HG02610 (cell line): ENCODE results near the gene ANKRD39.
A peak's percentile ranks its signal among the peaks of the same experiment; 100 is the strongest.
"Not testable (repeated sequence)": the region's sequence is repeated elsewhere in the genome, so short reads cannot be mapped to it uniquely, and the experiment has no call there.

Source experiments
- ATAC-seq: cut with Tn5 transposase; IDR thresholded peaks from one replicate; pipeline ENCODE4 v1.9.1; 2021; ENCODE audit warnings: mild to moderate bottlenecking, moderate library complexity; ENCODE audit not compliant: unreplicated experiment

ANKRD39 gene

DNA sequence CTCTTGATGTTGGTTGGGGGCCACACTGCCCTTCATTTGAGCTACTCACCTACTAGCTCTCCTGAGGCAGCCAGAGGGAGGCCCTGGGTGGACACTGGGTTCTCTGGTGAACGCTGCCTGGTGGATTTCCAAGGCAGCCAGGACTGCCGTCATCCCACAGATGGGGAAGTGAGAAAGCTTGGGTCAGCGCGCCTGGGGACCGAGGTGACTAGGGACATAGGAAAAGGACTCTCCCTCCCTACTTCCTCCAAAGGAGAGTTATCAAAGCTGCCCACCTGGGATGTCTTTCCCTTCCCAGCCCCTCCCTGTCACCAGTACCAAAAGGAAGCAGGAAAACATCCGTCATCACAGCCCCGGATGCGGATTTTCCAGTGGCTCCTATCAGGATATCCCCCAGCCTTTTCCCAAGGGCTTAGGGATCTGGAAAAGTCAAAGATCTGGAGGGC lies 15.9 kb upstream of the ANKRD39 start:
- ATAC-seq, result no peak

GRCh38 chr2:96872591-96873349 lies 15.0 kb upstream of the ANKRD39 start:
- ATAC-seq, result no peak

GRCh38 chr2:96870626-96871255 lies 12.9 kb upstream of the ANKRD39 start:
- ATAC-seq, result no peak

DNA sequence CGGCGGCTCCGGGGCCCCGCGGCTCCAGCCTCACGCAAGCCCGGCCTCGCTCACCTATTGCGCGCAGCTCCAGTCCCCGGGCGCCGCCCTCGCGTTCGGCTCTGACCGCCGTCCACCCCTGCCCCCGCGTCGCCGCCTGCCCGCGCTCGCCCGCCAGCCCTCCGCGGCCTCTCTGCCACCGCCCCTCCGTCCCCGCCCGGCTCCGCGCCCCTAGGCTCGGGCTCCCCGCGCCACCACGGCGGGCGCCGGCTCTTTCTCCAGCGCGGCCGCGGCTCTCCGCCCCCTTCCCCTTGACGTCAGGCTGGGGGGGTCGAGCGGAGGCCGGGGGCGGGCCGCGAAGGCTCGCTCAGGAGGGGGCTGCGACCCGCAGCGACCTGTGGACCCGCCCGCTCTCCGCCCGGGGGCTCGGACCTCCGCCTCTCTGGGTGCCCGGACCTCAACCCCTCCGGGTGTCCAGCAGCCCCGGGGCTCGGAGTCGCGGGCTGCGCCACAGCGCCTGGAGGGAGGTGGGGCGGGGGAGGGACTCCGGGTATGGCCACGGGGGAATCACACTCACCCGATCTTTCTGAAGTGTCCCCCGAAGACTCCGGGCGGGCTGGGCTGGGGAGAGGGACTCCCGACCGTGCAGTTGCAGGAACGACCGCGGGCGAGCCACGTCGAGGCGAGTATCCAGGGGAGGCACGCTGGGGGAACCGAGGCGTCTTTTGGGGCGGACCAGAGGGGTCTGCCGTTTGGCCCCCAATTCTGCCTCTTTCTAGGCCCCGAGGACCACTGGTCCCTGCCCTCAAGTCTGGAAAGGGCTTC lies 12.2 kb upstream of the ANKRD39 start, which contains the start of gene SEMA4C:
SEMA4C (minus strand) TSS at position 259 of the 804 bp plus-strand sequence. CDS start 2,194 bp downstream, outside the sequence.
- ATAC-seq, result no peak

- no peak for ATAC-seq
Observed at GRCh38 chr2:96869281-96869821, 11.5 kb upstream of the ANKRD39 start.

DNA sequence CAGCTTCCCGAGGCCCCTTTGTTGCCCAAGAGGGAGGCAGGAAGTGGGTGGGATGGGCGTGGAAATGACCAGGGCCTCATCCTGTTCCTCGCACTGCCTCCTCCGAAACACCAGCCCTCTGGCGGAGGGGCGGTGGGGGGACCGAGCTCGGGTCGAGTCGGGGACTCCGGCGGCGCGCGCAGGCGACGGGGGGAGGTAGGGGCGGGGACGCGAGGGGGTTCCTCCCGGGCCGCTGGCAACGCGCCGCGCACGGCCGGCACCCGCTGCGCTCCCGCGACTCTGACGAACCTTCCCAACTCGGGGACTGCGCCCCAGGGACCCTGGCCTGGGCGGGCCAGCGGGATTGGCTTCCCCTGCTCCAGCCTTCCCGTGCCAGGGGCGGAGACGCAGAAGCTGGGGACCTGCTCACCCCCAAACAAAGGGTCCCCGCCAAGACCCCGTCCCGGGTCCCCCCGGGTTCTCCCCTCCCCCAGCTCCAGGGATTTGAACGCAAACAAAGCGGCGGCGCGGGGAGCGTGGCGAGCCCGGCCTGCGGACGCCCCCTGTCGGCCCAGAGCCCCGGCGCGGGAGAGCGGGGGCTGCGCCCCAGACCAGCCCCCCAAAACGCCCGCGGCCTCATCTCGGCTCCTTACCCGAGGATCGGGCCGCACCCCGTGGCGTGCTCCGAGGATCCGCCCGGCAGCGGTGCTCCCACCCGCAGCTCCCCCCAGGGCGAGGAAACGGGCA lies 10.9 kb upstream of the ANKRD39 start:
- peak; percentile 35 for ATAC-seq

DNA sequence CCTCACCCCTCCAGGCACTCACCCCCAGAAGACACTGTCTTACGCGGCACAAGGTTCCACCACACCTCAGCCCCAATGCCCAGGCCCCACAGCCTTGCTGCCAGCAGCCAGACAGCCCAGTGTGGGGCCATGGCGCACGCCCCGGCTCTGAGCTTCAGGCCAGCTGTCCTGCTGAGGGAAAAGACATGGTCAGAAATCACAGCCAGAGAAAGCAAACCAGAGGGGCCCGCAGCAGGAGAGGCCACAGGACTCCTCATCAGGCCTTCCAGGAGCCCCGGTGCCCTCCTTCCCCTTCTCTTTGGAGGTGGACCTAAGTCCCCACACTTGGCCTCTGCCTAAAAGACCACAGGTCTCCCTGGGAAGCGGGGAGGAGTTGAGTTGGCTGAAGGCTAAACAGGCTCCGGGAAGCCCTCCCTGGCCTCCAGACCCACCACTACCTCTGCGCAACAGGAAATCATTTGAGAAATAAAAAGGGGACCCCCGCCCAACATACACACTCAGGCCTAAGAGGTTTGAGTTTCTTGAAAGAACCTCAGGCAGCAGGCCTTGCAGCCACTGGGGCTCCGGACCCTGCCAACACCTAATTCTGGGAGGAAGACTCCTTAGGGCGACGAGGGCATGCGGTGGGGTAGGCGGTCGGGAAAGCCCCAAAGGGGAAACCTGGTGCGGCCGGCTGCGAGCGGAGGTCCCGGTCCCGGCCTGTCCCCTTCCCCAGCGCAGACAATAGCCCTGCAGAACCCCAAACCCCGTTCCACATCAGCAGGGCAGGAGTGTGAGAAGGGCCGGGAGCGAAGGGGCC lies 10.1 kb upstream of the ANKRD39 start:
- peak; percentile 30 for ATAC-seq

GRCh38 chr2:96866986-96867755 lies 9.4 kb upstream of the ANKRD39 start:
- no peak for ATAC-seq

DNA sequence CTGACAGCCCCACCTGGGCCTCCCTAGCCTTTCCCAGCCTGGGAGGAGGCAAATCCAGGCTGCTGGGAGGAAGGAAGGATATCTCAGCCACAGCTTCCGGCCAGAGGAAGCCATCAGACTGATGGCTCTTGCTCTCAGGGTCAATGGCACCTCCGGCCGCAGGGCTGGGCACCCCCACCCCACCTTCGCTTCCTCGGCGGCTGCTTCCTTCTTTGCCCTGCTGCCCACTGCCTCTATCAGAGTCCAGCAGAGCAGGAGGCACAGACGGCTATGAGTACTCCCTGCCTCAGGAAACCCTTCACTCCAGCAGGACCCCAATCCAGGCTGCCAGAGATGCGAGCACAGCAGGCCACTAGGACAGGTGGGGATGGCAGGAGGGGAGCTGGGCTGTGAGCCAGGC lies 8.8 kb upstream of the ANKRD39 start:
- no peak for ATAC-seq

DNA sequence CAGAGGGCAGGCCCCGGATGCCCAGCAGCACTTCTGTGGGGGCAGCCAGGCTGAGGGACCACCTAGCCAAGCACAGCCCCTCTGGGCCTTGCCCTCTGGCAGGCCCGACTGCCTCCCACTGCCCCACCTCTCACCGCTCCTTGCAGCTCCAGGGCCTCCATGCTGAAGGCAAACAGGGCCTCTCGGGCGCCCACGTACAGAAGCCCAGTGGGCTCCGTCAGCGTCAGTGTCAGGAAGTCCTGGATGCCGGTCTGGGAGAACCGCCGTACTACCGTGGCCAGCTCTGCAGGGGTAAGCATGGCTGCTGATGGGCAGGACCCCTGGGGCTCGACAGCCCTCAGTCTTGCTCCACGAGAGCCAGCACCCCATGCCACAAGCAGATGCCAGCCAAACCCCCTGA lies 8.3 kb upstream of the ANKRD39 start:
- no peak for ATAC-seq

DNA sequence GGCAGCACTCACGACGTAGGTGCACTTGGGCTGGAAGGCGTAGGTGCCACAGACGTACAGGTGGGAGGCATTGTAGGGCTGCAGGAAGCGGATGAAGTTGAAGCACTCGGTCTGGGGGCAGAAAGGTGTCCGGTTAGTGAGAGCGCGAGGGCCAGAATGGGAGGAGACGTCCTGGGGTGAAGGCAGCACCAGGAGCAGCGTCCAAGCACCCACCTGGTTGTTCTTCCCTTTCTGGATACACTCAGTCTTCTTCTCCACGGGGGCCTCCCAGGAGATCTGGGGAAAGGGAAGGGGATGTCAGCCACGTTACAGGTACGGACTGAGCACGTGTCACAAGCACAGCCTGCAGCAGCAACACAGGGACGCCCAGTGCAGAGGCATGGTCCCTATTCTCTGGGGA lies 7.8 kb upstream of the ANKRD39 start:
- no peak for ATAC-seq

DNA sequence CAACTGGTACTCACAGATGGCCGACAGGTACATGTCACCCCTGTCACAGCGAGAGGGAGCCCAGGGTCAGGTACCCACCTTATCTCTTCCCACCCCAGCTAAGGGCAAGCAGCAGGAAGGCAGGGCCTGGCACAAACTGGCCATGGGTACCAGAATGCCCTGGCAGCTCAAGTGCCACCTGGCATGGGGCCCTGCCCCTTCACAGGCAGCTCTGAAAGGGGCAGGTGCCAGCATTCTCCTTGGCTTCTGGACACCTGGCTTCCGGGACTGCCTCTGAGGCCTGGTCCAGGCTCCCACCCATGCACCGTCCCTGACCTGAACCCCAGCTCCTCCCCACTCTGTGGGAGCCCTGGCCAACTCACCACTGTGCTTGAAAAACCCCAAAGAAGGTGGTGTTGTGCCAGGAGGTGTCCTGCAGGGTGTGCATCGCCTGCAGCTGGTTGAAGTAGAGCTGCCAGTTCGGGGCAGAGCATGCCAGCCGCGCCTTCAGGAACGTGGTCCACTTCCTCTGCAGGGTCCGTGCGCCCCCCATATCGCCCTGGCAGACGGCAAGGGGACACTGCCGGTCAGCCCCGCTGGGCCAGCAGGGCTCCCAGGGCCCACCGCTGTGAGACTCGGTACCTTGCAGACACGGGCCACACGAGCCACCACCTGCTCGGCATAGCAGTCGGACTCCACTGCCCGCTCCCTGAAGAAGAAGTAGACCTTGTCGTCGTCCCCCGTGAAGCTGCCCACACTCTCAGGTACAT lies 6.7 kb upstream of the ANKRD39 start:
- ATAC-seq, result no peak

DNA sequence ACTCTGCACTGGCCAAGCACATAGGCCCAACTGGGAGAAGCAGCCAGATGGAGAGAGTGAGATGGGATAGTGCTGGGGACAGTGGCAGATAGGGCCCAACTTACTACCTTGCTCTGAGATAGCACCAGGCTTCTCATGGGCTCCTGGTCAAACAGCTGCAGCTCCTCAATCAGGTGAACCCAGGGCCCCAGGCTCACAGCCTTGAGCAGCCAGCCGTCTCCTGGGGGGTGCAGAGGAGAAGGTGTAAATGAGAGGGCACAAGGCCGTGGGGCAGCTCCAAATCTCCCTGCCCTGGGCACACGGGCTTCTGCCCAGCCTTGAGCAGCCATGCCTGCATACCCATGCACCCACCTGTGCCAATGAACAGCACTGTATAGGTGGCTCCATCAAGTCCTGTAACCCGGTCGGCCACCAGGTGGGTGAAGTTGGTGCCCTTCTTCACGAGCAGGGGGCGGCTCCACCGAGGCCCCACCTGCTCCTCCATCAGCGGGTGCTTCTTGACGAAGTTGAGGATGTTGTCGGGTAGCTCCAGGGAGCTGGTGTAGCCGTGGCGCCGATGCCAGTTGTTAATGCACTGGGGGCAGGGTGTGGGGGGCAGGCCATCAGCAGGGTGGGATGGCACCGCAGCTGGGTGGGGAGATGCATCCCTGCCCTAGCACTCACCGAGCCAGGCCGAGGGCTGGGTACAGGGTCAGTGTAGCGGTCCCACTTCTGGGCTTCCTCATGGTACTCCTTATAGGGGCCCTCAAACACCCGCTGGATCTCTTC lies 5.9 kb upstream of the ANKRD39 start:
- ATAC-seq, result no peak

DNA sequence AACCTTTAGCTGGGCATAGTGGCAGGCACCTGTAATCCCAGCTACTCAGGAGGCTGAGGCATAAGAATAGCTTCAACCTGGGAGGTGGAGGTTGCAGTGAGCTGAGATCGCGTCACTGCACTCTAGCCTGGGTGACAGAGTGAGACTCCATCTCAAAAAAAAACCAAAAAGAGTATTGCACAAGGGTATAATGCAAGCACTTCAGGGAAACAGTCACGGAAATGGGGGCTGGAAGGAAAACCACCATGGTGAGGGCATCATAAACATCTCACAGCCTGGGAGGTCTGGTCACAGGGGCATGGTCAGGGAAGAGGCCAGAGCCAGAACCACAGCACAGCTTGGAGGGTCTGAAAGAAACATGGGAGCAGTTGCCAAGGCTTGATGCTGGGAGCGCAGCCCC lies 5.2 kb upstream of the ANKRD39 start:
- not testable (repeated sequence) for ATAC-seq

GRCh38 chr2:96861074-96861473 lies 3.3 kb upstream of the ANKRD39 start:
- ATAC-seq, result no peak

DNA sequence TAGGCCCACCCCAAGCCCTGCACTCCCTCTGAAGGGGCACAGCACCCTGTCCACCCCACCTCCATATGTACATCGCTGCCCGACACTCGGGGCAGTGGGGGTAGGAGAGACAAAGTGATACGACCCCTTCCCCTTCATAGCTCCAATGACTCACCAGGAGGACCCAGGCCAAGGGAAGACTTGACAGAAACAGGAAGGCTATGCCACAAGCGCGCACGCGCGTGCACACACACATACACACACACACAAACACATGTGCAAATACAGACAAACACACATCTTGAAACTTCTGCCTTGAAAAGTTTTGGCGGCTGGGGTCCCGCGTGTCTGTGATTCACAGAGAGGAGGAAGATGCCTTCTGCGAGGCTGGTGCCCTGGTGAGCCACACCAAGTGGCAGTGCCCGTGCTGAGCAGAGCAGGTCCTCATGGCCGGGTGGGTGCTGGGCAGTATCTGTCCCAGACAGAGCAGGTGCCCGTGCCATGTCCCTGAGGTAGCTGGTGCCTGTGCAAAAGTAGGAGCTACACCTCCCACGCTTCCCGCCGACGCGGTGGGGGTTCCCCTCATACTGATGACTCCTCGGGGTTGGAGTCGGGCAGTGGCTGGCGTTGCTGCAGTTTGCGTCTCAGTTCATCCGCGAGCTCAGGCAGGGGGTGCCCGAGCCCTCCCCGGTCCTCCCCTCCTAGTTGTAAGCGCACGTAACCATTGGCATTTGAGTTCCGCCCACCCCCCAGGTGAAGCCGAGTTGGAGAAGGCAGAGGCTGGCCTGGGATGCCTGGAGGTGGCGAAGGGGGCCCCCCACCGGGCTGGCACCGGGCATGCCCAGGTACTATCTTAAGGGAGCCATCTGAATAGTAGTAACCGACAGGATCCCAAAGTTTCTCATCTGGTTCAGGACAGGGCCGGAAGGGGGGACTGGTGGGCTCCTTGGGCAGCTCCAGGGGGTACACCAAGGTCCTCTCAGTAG lies 2.5 kb upstream of the ANKRD39 start:
- no peak for ATAC-seq

DNA sequence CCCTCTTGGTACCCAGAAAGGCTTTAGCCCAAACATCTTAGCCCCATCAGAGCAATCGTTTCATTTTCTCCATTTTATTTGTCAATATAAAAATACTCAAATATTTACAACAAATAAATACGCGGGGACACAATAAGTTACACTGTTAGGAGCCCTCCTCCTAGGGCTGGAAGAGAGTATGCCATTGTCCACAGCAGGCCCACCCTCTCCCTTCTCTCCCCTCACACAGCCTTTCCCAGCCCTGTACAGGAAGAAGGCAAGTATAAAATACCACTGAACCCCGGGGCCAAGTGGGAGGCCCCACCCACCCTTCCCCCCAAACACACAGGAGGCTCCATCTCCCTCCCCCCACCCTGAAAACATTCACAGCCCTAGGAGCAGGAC lies 1.9 kb upstream of the ANKRD39 start:
- ATAC-seq, result no peak
